Measurements from ENCODE around the gene DNLZ.

- TF ChIP-seq CTCF (IDR thresholded peaks at IDR 0.05) (no peak), POLR2A (IDR thresholded peaks at IDR 0.05) (no peak)
These were observed 15.9 kb upstream of the DNLZ start for GRCh38 chr9:136379401-136379800.
